ENCODE measurements around the gene TDRD7. TPM values are rescaled to one million over a fixed set of nuclear protein-coding genes. Genes with fewer than 3 reads are reported as not detected.

The TDRD7 gene
- total and polyA plus RNA-seq, 2 of the 13 experiments (the other 11 are each of a cell fraction or from before 2014, with no cell fraction given) = 9.8 to 15.5 TPM

DNA sequence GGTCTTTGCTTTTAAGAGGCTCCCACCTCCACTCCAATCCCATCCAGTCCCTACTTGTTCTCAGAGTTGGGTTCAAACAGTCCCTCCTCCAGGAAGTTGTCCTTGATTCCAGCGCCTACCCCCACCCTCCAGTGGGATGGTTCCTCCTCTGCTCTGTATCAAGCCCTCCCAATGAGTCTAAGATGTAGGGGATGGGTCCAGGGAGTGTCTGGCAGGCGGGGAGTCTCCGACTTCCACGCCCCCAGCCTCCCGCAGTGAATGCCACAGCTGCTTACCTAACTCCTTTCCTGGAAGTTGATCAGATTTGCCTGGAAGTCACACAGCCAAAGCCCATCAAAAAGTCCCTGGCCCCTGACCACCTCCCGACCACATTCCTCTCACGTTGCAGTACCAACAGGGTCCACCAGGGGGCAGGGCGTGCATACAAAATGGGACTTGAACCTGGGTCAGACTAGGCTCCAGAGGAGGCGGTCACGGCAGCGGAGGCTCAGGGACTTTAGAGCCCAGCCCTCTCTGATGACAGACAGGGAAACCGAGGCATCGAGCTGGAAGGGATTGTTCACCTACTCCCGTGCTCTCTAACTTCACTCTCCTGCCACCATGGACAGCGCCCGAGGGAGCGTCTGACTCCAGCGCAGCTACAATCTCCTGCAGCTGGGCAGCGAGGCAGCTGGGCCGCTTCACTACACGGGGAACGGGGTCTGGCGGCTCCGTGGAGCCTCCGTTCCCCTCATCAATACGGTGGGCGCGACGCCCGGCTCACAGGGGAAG lies 25.0 kb upstream of the TDRD7 start (continued):
- TF ChIP-seq, protein P1, sequence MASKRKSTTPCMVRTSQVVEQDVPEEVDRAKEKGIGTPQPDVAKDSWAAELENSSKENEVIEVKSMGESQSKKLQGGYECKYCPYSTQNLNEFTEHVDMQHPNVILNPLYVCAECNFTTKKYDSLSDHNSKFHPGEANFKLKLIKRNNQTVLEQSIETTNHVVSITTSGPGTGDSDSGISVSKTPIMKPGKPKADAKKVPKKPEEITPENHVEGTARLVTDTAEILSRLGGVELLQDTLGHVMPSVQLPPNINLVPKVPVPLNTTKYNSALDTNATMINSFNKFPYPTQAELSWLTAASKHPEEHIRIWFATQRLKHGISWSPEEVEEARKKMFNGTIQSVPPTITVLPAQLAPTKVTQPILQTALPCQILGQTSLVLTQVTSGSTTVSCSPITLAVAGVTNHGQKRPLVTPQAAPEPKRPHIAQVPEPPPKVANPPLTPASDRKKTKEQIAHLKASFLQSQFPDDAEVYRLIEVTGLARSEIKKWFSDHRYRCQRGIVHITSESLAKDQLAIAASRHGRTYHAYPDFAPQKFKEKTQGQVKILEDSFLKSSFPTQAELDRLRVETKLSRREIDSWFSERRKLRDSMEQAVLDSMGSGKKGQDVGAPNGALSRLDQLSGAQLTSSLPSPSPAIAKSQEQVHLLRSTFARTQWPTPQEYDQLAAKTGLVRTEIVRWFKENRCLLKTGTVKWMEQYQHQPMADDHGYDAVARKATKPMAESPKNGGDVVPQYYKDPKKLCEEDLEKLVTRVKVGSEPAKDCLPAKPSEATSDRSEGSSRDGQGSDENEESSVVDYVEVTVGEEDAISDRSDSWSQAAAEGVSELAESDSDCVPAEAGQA (IDR thresholded peaks at IDR 0.05; ENCODE audit: low read depth) = no peak
- TF ChIP-seq, protein P1 (CRISPR knock-in tag; IDR thresholded peaks at IDR 0.05; ENCODE audit: borderline replicate concordance) = no peak
- TF ChIP-seq PPARG (CRISPR knock-in tag; conservative IDR thresholded peaks at IDR 0.05) (0 out of 2 replicates have a peak, but pooled peaks have one; percentile 24), ZNF510 (CRISPR knock-in tag; IDR thresholded peaks at IDR 0.05; ENCODE audit: low read depth) (no peak), YEATS2 (CRISPR knock-in tag; IDR thresholded peaks at IDR 0.05; ENCODE audit: borderline replicate concordance) (peak; percentile 59), ARID2 (CRISPR knock-in tag; IDR thresholded peaks at IDR 0.05; ENCODE audit: borderline replicate concordance) (peak; percentile 47; the same call in 1 of the 2 replicates), TOE1 (CRISPR knock-in tag; IDR thresholded peaks at IDR 0.05) (no peak), MZF1 (CRISPR knock-in tag; IDR thresholded peaks at IDR 0.05; ENCODE audit: borderline replicate concordance) (no peak)
- TF ChIP-seq, protein P2, sequence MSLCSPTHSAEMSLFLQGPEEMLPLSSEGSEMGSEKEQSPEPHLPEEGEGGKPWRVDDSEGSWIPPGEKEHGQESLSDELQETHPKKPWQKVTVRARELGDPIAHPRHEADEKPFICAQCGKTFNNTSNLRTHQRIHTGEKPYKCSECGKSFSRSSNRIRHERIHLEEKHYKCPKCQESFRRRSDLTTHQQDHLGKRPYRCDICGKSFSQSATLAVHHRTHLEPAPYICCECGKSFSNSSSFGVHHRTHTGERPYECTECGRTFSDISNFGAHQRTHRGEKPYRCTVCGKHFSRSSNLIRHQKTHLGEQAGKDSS (CRISPR knock-in tag; IDR thresholded peaks at IDR 0.05; ENCODE audit: borderline replicate concordance, low read depth) = no peak
- TF ChIP-seq, protein P3, sequence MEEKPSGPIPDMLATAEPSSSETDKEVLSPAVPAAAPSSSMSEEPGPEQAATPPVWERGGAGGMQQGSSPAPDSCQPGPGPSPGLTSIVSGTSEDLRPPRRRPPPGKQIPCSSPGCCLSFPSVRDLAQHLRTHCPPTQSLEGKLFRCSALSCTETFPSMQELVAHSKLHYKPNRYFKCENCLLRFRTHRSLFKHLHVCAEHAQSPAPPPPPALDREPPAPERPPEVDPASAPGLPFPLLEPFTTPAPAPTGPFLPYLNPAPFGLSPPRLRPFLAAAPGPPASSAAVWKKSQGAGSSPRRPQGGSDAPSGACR (CRISPR knock-in tag; IDR thresholded peaks at IDR 0.05) = no peak
- TF ChIP-seq, protein P4, sequence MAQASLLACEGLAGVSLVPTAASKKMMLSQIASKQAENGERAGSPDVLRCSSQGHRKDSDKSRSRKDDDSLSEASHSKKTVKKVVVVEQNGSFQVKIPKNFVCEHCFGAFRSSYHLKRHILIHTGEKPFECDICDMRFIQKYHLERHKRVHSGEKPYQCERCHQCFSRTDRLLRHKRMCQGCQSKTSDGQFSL (CRISPR knock-in tag; IDR thresholded peaks at IDR 0.05) = no peak
- TF ChIP-seq, protein P5, sequence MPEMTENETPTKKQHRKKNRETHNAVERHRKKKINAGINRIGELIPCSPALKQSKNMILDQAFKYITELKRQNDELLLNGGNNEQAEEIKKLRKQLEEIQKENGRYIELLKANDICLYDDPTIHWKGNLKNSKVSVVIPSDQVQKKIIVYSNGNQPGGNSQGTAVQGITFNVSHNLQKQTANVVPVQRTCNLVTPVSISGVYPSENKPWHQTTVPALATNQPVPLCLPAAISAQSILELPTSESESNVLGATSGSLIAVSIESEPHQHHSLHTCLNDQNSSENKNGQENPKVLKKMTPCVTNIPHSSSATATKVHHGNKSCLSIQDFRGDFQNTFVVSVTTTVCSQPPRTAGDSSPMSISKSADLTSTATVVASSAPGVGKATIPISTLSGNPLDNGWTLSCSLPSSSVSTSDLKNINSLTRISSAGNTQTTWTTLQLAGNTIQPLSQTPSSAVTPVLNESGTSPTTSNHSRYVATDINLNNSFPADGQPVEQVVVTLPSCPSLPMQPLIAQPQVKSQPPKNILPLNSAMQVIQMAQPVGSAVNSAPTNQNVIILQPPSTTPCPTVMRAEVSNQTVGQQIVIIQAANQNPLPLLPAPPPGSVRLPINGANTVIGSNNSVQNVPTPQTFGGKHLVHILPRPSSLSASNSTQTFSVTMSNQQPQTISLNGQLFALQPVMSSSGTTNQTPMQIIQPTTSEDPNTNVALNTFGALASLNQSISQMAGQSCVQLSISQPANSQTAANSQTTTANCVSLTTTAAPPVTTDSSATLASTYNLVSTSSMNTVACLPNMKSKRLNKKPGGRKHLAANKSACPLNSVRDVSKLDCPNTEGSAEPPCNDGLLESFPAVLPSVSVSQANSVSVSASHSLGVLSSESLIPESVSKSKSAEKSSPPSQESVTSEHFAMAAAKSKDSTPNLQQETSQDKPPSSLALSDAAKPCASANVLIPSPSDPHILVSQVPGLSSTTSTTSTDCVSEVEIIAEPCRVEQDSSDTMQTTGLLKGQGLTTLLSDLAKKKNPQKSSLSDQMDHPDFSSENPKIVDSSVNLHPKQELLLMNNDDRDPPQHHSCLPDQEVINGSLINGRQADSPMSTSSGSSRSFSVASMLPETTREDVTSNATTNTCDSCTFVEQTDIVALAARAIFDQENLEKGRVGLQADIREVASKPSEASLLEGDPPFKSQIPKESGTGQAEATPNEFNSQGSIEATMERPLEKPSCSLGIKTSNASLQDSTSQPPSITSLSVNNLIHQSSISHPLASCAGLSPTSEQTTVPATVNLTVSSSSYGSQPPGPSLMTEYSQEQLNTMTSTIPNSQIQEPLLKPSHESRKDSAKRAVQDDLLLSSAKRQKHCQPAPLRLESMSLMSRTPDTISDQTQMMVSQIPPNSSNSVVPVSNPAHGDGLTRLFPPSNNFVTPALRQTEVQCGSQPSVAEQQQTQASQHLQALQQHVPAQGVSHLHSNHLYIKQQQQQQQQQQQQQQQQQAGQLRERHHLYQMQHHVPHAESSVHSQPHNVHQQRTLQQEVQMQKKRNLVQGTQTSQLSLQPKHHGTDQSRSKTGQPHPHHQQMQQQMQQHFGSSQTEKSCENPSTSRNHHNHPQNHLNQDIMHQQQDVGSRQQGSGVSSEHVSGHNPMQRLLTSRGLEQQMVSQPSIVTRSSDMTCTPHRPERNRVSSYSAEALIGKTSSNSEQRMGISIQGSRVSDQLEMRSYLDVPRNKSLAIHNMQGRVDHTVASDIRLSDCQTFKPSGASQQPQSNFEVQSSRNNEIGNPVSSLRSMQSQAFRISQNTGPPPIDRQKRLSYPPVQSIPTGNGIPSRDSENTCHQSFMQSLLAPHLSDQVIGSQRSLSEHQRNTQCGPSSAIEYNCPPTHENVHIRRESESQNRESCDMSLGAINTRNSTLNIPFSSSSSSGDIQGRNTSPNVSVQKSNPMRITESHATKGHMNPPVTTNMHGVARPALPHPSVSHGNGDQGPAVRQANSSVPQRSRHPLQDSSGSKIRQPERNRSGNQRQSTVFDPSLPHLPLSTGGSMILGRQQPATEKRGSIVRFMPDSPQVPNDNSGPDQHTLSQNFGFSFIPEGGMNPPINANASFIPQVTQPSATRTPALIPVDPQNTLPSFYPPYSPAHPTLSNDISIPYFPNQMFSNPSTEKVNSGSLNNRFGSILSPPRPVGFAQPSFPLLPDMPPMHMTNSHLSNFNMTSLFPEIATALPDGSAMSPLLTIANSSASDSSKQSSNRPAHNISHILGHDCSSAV (CRISPR knock-in tag; IDR thresholded peaks at IDR 0.05; ENCODE audit: borderline replicate concordance) = no peak

Data from HepG2 (cell line).